GM12873 (cell line): ENCODE results near the gene RABGAP1L.

Experiments used
- TF ChIP-seq, protein P1 (sequence below): IDR thresholded peaks from 2 replicates; pipeline ENCODE4 v1.5.1; 2012; ENCODE audit warnings: low read depth, mild to moderate bottlenecking, moderate library complexity, low read length, control low read depth; ENCODE audit not compliant: insufficient read depth; ENCODE audit errors: missing control alignments

Gene RABGAP1L

GRCh38 chr1:174666248-174666647 is 506.9 kb downstream of the RABGAP1L start:
- TF ChIP-seq, protein P1, sequence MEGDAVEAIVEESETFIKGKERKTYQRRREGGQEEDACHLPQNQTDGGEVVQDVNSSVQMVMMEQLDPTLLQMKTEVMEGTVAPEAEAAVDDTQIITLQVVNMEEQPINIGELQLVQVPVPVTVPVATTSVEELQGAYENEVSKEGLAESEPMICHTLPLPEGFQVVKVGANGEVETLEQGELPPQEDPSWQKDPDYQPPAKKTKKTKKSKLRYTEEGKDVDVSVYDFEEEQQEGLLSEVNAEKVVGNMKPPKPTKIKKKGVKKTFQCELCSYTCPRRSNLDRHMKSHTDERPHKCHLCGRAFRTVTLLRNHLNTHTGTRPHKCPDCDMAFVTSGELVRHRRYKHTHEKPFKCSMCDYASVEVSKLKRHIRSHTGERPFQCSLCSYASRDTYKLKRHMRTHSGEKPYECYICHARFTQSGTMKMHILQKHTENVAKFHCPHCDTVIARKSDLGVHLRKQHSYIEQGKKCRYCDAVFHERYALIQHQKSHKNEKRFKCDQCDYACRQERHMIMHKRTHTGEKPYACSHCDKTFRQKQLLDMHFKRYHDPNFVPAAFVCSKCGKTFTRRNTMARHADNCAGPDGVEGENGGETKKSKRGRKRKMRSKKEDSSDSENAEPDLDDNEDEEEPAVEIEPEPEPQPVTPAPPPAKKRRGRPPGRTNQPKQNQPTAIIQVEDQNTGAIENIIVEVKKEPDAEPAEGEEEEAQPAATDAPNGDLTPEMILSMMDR = no peak

DNA sequence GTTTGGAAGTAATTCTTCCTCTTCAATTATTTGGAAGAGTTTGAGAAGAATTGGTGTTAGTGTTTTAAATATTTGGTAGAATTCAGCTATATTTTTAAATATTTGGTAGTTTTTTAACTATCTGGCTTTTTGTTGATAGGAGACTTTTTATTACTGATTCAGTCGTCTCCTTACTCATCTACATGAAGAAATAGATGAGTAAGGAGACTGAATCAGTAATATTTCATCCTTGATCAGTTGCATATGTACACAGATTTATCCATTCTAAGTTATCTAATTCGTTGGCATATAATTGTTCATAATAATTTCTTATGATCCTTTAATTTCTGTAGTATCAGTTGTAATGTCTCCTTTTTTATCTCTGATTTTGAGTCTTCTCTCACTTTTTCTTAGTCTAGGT is 512.5 kb downstream of the RABGAP1L start:
- TF ChIP-seq, protein P1 = no peak

GRCh38 chr1:174676856-174677255 is 517.5 kb downstream of the RABGAP1L start:
- TF ChIP-seq, protein P1 = no peak

GRCh38 chr1:174678657-174679056 is 519.3 kb downstream of the RABGAP1L start:
- TF ChIP-seq, protein P1 = no peak

DNA sequence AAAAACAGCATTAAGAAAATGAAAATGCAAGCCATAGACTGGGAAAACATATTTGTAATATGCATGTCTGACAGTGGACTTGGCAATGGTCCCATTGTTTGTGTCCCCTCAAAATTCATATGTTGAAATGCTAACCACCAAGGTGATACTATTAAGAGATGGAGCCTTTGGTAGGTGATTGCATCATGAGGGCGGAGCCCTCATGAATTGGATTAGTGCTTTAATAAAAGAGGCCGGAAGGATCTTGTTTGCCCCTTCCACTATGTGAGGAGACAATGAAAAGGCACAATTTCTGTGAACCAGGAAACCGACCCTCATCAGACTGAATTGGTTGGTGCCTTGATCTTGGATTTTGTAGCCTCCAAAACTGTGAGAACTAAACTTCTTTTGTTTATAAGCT is 520.8 kb downstream of the RABGAP1L start:
- TF ChIP-seq, protein P1 = no peak

GRCh38 chr1:174682419-174683008 is 523.2 kb downstream of the RABGAP1L start:
- TF ChIP-seq, protein P1 = no peak

DNA sequence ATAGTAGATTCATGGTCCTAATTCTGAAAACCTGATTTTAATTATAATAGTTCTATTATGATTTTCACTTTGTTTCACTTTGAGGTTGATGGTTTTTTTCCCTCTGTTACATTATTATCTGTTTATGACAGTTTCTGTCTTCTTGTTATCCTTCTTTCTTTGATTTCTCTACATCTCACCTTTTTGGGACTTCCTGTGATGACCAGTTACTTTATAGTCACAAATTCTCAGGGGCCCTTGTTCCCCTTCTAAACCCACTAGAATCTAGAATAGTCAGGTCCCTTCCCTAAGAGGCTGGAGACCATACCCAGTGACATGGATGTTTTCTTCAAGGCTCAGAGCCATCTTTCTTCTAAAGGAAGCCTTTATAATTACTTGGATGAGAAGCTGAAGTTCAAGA is 526.9 kb downstream of the RABGAP1L start:
- TF ChIP-seq, protein P1 = no peak

DNA sequence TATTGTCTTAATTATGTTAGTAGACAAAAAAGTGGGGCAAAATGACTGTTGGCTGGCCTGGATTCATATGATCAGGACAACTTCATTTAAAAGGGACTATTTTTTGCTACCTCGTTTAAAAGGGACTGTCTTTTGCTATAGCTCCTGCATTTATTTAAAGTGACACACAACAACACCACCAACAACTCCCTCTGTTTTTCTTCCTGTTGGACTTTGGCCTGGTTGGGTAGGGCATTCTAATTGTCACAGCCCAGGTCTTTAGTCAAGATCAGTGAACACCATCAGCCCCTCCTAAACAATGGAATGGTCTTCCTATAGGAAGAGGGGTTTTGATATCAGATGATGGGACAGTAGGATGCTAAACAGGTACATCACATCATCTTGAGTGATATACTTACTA is 530.2 kb downstream of the RABGAP1L start:
- TF ChIP-seq, protein P1 = no peak
